ENCODE measurements around the gene ATP6V0D1. TPM values are rescaled to one million over a fixed set of nuclear protein-coding genes. Genes with fewer than 3 reads are reported as not detected.

The ATP6V0D1 gene
- total and polyA plus RNA-seq, 11 donors, result 18.6 to 141 (median 68.5) TPM

DNA sequence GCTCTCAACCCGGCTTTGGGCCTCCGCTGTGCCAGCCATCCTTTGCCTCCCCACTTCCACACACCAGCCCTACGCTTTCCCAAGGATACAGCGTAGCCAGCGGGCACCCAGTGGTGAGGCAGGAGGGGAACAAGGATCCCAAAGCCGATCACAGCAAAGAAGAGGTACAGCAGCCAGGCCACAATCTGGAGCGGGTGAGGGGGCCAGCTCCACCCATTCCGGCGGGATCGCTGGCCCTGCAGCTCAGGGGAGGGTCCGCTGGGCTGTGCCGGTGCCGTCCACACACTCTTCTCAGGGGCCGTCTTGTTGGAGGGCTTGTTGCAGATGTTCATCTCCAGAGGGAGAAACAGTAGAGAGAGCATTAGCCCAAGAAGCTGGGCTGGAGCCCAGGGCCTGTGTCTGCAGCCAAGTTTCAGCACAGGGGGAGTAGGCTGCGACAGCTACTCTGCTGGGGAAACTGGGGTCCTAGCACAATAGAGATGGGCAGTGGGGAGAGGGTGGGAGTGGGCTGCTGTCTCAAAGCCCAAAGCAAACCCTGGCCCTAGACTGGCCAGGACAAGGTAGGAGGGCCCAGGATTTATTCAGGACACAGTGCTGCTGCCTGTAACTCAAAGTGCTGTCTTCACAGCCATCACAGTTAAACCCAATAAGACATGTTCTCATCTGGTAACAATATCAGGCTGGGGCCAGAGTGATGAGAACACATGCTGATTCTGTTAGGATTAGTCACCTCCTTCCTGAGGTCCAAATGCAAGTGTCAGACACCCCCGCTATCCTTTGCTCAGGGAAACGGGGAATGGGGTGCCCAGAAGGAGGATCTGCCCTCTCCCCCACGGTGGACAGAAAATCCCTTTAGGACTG is 74.6 kb downstream of the ATP6V0D1 start:
- WGBS, 4 donors, result 39 to 65% (median 54%) methylated on average over 16 to 18 of the region's 18 CpGs
- intact Hi-C loops (cut with DNase I), result no loop called here
- Histone ChIP-seq H3K4me1 (peaks cover 0 to 33% (median 18%) of the 10 kb centered on the region in 12 donors), H3K27ac (peak overlapping the region; percentile 10 to 87 (median 72)), H3K9me3 (no peaks in the 10 kb centered on the region), H3K27me3 (no peaks in the 10 kb centered on the region), H3K36me3 (no peaks in the 10 kb centered on the region), H3K4me3 (peak overlapping the region in 2 of 12 donors; percentile 1 to 3)
- DNase-seq (peak in 2 of 5 donors; percentile 45 to 69), ATAC-seq (peak; percentile 16 to 85 (median 74))
- TF ChIP-seq POLR2A (IDR thresholded peaks at IDR 0.05), result no peak
- TF ChIP-seq, protein P1, sequence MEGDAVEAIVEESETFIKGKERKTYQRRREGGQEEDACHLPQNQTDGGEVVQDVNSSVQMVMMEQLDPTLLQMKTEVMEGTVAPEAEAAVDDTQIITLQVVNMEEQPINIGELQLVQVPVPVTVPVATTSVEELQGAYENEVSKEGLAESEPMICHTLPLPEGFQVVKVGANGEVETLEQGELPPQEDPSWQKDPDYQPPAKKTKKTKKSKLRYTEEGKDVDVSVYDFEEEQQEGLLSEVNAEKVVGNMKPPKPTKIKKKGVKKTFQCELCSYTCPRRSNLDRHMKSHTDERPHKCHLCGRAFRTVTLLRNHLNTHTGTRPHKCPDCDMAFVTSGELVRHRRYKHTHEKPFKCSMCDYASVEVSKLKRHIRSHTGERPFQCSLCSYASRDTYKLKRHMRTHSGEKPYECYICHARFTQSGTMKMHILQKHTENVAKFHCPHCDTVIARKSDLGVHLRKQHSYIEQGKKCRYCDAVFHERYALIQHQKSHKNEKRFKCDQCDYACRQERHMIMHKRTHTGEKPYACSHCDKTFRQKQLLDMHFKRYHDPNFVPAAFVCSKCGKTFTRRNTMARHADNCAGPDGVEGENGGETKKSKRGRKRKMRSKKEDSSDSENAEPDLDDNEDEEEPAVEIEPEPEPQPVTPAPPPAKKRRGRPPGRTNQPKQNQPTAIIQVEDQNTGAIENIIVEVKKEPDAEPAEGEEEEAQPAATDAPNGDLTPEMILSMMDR (IDR thresholded peaks at IDR 0.05), result no peak

DNA sequence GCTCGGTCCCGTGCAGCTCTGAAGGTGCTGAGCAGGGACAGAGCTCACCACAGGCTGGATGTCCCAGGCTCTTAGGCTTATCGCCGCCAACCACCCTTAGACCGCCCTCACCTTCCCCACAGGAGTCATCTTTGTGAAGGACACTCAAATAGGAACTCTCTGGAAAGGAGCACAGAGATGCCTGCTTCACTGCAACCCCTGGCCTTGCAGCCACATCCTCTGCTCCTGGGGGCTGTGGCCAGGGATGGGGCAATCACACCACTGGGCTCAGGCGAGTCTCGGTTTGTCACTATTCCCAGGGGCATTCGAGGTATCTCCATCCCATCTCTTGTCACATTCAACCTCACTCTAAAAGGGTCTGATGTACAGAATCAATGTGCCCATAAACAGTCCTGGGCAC is 75.6 kb downstream of the ATP6V0D1 start:
- H3K9me3 ChIP-seq, result no peaks in the 10 kb centered on the region
- H3K4me3 ChIP-seq, result no peak overlapping the region
- DNase-seq (no peak), ATAC-seq (no peak)
- TF ChIP-seq POLR2A (IDR thresholded peaks at IDR 0.05), result no peak
- TF ChIP-seq, protein P1 (IDR thresholded peaks at IDR 0.05), result no peak
- no peaks in the 10 kb centered on the region for H3K36me3 ChIP-seq
- intact Hi-C loops (cut with DNase I), result no loop called here
- H3K27ac ChIP-seq, result peak overlapping the region in 5 of 12 donors; percentile 72 to 87 (median 75)
- peaks cover 0 to 33% (median 18%) of the 10 kb centered on the region in 12 donors for H3K4me1 ChIP-seq
- 89 to 96% (median 93%) methylated on average over 8 of the region's 8 CpGs for whole genome bisulfite sequencing, 4 donors
- H3K27me3 ChIP-seq, result no peaks in the 10 kb centered on the region

DNA sequence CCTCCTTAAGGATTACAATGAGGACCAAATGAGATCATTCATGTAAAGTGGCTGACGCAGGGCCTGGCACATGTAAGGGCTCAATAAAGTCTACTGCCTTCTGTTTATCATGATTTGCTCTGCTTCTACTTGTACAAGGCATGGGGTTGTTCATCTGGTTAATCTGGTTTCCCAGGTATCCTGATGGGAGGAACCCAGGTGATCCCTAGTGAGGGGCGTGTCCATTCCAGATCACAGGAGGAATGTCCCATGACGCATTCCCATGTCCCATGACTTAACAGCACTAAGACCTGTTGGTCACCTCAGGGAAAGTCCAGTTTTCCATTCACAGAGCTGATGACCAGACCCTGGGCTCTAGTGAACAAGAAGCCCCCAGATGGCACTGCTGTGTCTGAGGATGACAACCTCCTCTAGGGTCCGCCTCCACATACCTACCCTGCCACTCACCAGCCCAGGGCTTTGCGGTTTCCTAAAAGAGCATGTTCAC is 76.2 kb downstream of the ATP6V0D1 start:
- TF ChIP-seq POLR2A (IDR thresholded peaks at IDR 0.05), result no peak
- TF ChIP-seq, protein P1 (IDR thresholded peaks at IDR 0.05), result no peak
- Histone ChIP-seq H3K4me3 (no peak overlapping the region), H3K4me1 (peaks cover 0 to 34% (median 18%) of the 10 kb centered on the region in 12 donors), H3K9me3 (no peaks in the 10 kb centered on the region), H3K36me3 (no peaks in the 10 kb centered on the region), H3K27ac (no peak overlapping the region), H3K27me3 (no peaks in the 10 kb centered on the region)
- intact Hi-C loops (cut with DNase I), result no loop called here
- ATAC-seq (no peak), DNase-seq (no peak)
- 95 to 97% (median 96%) methylated on average over 5 of the region's 5 CpGs for WGBS, 4 donors

DNA sequence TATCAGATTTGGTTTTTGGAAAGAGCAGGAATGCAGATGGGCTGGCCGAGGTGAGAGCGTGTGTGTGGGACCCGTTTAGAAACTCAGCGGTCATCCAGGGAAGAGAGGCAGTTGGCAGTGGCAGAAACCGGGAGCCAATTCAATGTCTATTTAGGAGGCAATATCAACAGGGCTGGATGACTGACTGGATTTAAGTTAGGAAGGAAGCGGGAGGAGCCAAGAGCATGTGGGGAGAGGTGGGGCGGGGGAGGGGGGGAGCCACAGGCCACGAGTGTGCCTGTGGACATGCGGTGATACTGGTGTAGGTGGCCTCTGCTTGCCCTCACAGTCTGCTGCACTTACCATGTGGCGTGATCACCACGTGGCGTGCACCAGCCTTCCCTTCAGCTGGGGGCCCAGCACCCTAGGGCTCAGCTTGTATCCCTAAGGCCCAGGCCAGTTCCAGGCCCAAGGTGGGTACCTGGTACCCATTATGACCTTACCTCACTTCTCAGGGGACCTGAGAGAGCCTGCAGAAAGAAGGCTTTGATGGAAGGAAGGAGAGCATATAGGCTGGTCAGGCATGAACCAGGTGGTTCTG is 76.9 kb downstream of the ATP6V0D1 start:
- DNase-seq, result no peak
- peaks cover 2 to 41% (median 23%) of the 10 kb centered on the region in 12 donors for H3K4me1 ChIP-seq
- no peaks in the 10 kb centered on the region for H3K27me3 ChIP-seq
- intact Hi-C loops (cut with DNase I), result no loop called here
- no peak overlapping the region for H3K27ac ChIP-seq
- H3K36me3 ChIP-seq, result no peaks in the 10 kb centered on the region
- TF ChIP-seq POLR2A (IDR thresholded peaks at IDR 0.05), result no peak
- TF ChIP-seq, protein P1 (IDR thresholded peaks at IDR 0.05), result no peak
- no peaks in the 10 kb centered on the region for H3K9me3 ChIP-seq
- 74 to 79% (median 78%) methylated on average over 11 to 12 of the region's 12 CpGs for WGBS, 4 donors
- no peak overlapping the region for H3K4me3 ChIP-seq
- no peak for ATAC-seq
